Astrocyte of the spinal cord (primary cell): Measurements from ENCODE around the gene PRG3.

ENCODE experiments used
- DNase-seq: peaks from one replicate; pipeline ENCODE4 v3.0.0; 2011; ENCODE audit warnings: low read depth, low spot score
- H3K4me3 ChIP-seq: 2 replicates; pipeline ENCODE4 v1.5.1; 2011; ENCODE audit warnings: low read depth, mild to moderate bottlenecking, low read length, moderate library complexity
- in situ Hi-C: cut with HindIII; loops from 2 replicates; pipeline ENCODE4 v1.10.0; 2017; ENCODE audit warnings: low sequenced_read_pairs
- TF ChIP-seq, protein P1 (sequence below): IDR thresholded peaks from 2 replicates; pipeline ENCODE4 v1.5.1; 2012; ENCODE audit warnings: low read depth, mild to moderate bottlenecking, low read length, inconsistent platforms

PRG3 gene

DNA sequence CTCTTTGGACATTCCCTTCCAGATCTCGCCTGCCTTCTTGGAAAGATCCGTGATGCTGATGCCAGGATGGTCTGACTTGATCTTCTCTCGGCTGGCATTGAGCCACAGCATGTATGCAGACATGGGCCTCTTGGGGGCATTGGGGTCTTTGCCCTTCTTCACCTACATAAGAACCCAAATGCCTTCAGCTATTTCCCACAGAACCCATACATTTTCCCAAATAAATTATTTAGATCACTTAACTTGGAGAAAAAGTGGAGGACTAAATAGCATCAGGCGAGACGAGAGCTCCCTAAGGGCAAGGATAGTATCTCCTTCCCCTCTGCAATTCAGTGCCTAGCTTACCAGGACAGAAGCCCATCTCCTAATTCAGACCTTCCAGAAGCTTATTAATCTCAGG lies 53.2 kb downstream of the PRG3 start:
- H3K4me3 ChIP-seq: no peak overlapping the region
- in situ Hi-C loops: no loop called here
- no peak for DNase-seq
- TF ChIP-seq, protein P1, sequence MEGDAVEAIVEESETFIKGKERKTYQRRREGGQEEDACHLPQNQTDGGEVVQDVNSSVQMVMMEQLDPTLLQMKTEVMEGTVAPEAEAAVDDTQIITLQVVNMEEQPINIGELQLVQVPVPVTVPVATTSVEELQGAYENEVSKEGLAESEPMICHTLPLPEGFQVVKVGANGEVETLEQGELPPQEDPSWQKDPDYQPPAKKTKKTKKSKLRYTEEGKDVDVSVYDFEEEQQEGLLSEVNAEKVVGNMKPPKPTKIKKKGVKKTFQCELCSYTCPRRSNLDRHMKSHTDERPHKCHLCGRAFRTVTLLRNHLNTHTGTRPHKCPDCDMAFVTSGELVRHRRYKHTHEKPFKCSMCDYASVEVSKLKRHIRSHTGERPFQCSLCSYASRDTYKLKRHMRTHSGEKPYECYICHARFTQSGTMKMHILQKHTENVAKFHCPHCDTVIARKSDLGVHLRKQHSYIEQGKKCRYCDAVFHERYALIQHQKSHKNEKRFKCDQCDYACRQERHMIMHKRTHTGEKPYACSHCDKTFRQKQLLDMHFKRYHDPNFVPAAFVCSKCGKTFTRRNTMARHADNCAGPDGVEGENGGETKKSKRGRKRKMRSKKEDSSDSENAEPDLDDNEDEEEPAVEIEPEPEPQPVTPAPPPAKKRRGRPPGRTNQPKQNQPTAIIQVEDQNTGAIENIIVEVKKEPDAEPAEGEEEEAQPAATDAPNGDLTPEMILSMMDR: no peak
